HCT116 (cell line): ENCODE data around the gene DNAH7. TPM values are rescaled to one million over a fixed set of nuclear protein-coding genes. Genes with fewer than 3 reads are reported as not detected.

Source experiments
- ATAC-seq: fragments of 200-7000 bp; cut with Tn5 transposase; 2 replicates; pipeline ENCODE4 v1.9.1; 2020; ENCODE audit warnings: mild to moderate bottlenecking, moderate library complexity
- BruUV-seq: library from RNA; stranded (reverse); fragments of 400-500 nt; replicated peaks from 2 replicates; lab custom pipeline; 2021; lab: Mats Ljungman, UMichigan
- CTCF ChIA-PET: fragments of 300-600 bp; sonication (Branson Sonifier 250); formaldehyde crosslinking; loops from one replicate; lab custom pipeline; 2021; ENCODE audit warnings: antibody characterized with exemption; lab: Charles Lee
- POLR2A ChIA-PET: fragments of 300-600, 350-600 bp; sonication (Branson Sonifier 250); formaldehyde crosslinking; loops from one replicate; lab custom pipeline; 2021; ENCODE audit warnings: antibody characterized with exemption; lab: Charles Lee
- RAD21 ChIA-PET, 2 experiments: fragments of 300-600 bp; sonication (Branson Sonifier 250); formaldehyde crosslinking; loops; one replicate each; lab custom pipeline; 2023; ENCODE audit warnings: low total read pairs in 2 of 2; ENCODE audit not compliant: uncharacterized antibody in 2 of 2, unreplicated experiment in 2 of 2, low non-redundant PET in 1 of 2; lab: Charles Lee
- DNase-seq: peaks from one replicate; pipeline ENCODE4 v3.0.0-alpha.2; 2010; ENCODE audit warnings: low read depth, low spot score
- H2AFZ ChIP-seq: fragments of 200-600 bp; shearing (Covaris generic), sonication (generic); 2 replicates; pipeline ENCODE4 v1.6.1; 2017; ENCODE audit warnings: low read depth, mixed run types, mixed read lengths, antibody characterized with exemption, low read length; ENCODE audit not compliant: poor library complexity, severe bottlenecking
- H3K27ac ChIP-seq: 2 replicates; pipeline ENCODE4 v1.5.1; 2012; ENCODE audit warnings: low read depth, low read length
- H3K27me3 ChIP-seq: fragments of 200-600 bp; sonication (generic); 2 replicates; pipeline ENCODE4 v1.6.1; 2016; ENCODE audit warnings: mixed run types, low read length, mixed read lengths; ENCODE audit not compliant: insufficient read depth
- H3K36me3 ChIP-seq, 2 experiments: fragments of 200-500 bp in 1 of 2; fragments of 200-600 bp in 1 of 2; sonication (Bioruptor generic) in 1 of 2; sonication (generic) in 1 of 2; 2 replicates each; pipeline versions ENCODE4 v1.5.1 to v1.6.1; 2014 to 2016; ENCODE audit warnings: low read length in 2 of 2, inconsistent platforms in 1 of 2, mixed read lengths in 1 of 2, mixed run types in 1 of 2; ENCODE audit not compliant: insufficient read depth in 2 of 2, control insufficient read depth in 1 of 2
- H3K4me1 ChIP-seq, 2 experiments: fragments of 200-600 bp in 1 of 2; sonication (generic) in 1 of 2; 2 replicates each; pipeline versions ENCODE4 v1.5.1 to v1.6.1; 2012 to 2017; ENCODE audit warnings: low read length in 2 of 2, inconsistent platforms in 1 of 2, mild to moderate bottlenecking in 1 of 2, mixed read lengths in 1 of 2, mixed run types in 1 of 2, moderate library complexity in 1 of 2; ENCODE audit not compliant: insufficient read depth in 2 of 2, control insufficient read depth in 1 of 2
- H3K4me2 ChIP-seq: fragments of 200-600 bp; sonication (generic); 2 replicates; pipeline ENCODE4 v1.6.1; 2017; ENCODE audit warnings: mixed run types, low read length, mixed read lengths
- H3K4me3 ChIP-seq, 2 experiments: fragments of 200-600 bp in 1 of 2; sonication (generic) in 1 of 2; replicated peaks in 1 of 2; 2 replicates each; pipeline ENCODE4 v1.5.1; 2011 to 2016; ENCODE audit warnings: low read length in 2 of 2, control low read depth in 1 of 2, low read depth in 1 of 2, mild to moderate bottlenecking in 1 of 2, mixed read lengths in 1 of 2, mixed run types in 1 of 2
- H3K79me2 ChIP-seq: fragments of 200-600 bp; sonication (generic); 2 replicates; pipeline ENCODE4 v1.6.1; 2017; ENCODE audit warnings: mild to moderate bottlenecking, mixed run types, low read length, moderate library complexity, mixed read lengths; ENCODE audit not compliant: insufficient read depth
- H3K9ac ChIP-seq: fragments of 200-600 bp; sonication (generic); 2 replicates; pipeline ENCODE4 v1.6.1; 2016; ENCODE audit warnings: low read length, mixed read lengths
- H3K9me2 ChIP-seq: fragments of 200-600 bp; sonication (generic), shearing (Covaris generic); 2 replicates; pipeline ENCODE4 v1.6.1; 2017; ENCODE audit warnings: mixed run types, mild to moderate bottlenecking, moderate library complexity; ENCODE audit not compliant: insufficient read depth
- H3K9me3 ChIP-seq, 2 experiments: fragments of 200-500 bp in 1 of 2; fragments of 200-600 bp in 1 of 2; sonication (Bioruptor generic) in 1 of 2; sonication (generic) in 1 of 2; 2 replicates each; pipeline ENCODE4 v1.6.1; 2014 to 2017; ENCODE audit warnings: low read length in 2 of 2, mixed read lengths in 2 of 2, inconsistent platforms in 1 of 2, low read depth in 1 of 2, mild to moderate bottlenecking in 1 of 2, mixed run types in 1 of 2, moderate library complexity in 1 of 2; ENCODE audit not compliant: control insufficient read depth in 1 of 2, insufficient read depth in 1 of 2
- H4K20me1 ChIP-seq: fragments of 200-600 bp; sonication (generic), shearing (Covaris generic); 2 replicates; pipeline ENCODE4 v1.6.1; 2017; ENCODE audit warnings: mixed run types, mild to moderate bottlenecking, moderate library complexity; ENCODE audit not compliant: insufficient read depth
- CBX3 ChIP-seq: IDR thresholded peaks from 2 replicates; pipeline ENCODE4 v1.6.1; 2012; ENCODE audit warnings: low read depth
- CTCF ChIP-seq, 3 experiments: fragments of 200-600 bp in 1 of 3; sonication (generic) in 1 of 3; IDR thresholded peaks in 2 of 3; conservative IDR thresholded peaks in 1 of 3; 2 replicates each; pipeline ENCODE4 v1.5.1; 2012 to 2017; ENCODE audit warnings: low read depth in 2 of 3, low read length in 2 of 3, antibody characterized with exemption in 1 of 3, borderline replicate concordance in 1 of 3, control low read depth in 1 of 3, mild to moderate bottlenecking in 1 of 3, mixed read lengths in 1 of 3, mixed run types in 1 of 3, moderate library complexity in 1 of 3; ENCODE audit not compliant: insufficient read depth in 1 of 3
- EZH2 ChIP-seq: fragments of 200-600 bp; sonication (generic); IDR thresholded peaks from 2 replicates; pipeline ENCODE4 v1.6.1; 2017; ENCODE audit warnings: antibody characterized with exemption, mixed run types
- FOSL1 ChIP-seq: IDR thresholded peaks from 2 replicates; pipeline ENCODE4 v1.6.1; 2012; ENCODE audit warnings: low read depth
- REST ChIP-seq: IDR thresholded peaks from 2 replicates; pipeline ENCODE4 v1.6.1; 2012; ENCODE audit warnings: low read depth
- SIN3A ChIP-seq: IDR thresholded peaks from 2 replicates; pipeline ENCODE4 v1.6.1; 2012; ENCODE audit warnings: low read depth
- YY1 ChIP-seq: IDR thresholded peaks from 2 replicates; pipeline ENCODE4 v1.6.1; 2011; ENCODE audit warnings: low read length, low read depth, moderate library complexity, mild to moderate bottlenecking; ENCODE audit not compliant: insufficient replicate concordance; ENCODE audit errors: extremely low read depth
- ZBTB33 ChIP-seq: IDR thresholded peaks from 2 replicates; pipeline ENCODE4 v1.6.1; 2011; ENCODE audit warnings: mild to moderate bottlenecking, low read length, moderate library complexity; ENCODE audit not compliant: insufficient replicate concordance; ENCODE audit errors: extremely low read depth
- ZFX ChIP-seq: fragments of 450-650 bp; IDR thresholded peaks from 2 replicates; pipeline ENCODE4 v1.6.1; 2017
- intact Hi-C: fragments of 100-400 bp; cut with micrococcal nuclease; formaldehyde crosslinking; loops from 2 replicates; pipeline ENCODE4 v1.10.0; 2022
- total RNA-seq: library from RNA; stranded (reverse); gene quantifications from one replicate; pipeline ENCODE4 v1.2.1, GENCODE V29; 2021; ENCODE audit not compliant: unreplicated experiment

The DNAH7 gene
- total RNA-seq, 1 experiment from 2014 or later: not detected

GRCh38 chr2:196068271-196069209, at the start of gene DNAH7 (continued):
- TF ChIP-seq REST (no peak), SIN3A (no peak), EZH2 (no peak)

GRCh38 chr2:196117214-196117705, 48.6 kb upstream of the DNAH7 start:
- Histone ChIP-seq H3K9me3 (no peaks in the 10 kb centered on the region), H3K9me2 (no peaks in the 10 kb centered on the region), H2AFZ (no peak overlapping the region), H3K4me2 (no peak overlapping the region), H3K4me3 (no peak overlapping the region), H3K4me1 (peaks cover 0 to 4% of the 10 kb centered on the region in 2 experiments; a peak in 2 of 4 replicates), H3K9ac (no peak overlapping the region), H3K27ac (no peak overlapping the region), H4K20me1 (no peaks in the 10 kb centered on the region), H3K27me3 (no peaks in the 10 kb centered on the region), H3K36me3 (no peaks in the 10 kb centered on the region), H3K79me2 (no peaks in the 10 kb centered on the region)
- no peak for DNase-seq
- CTCF ChIA-PET: no interaction called here
- no TSS peak for BruUV-seq
- no peak for ATAC-seq
- POLR2A ChIA-PET: no interaction called here
- RAD21 ChIA-PET: no interaction called here
- intact Hi-C loops: no loop called here
- no peak for TF ChIP-seq ZFX
- TF ChIP-seq ZBTB33: no peak
- no peak for TF ChIP-seq YY1
- TF ChIP-seq FOSL1: no peak
- no peak for TF ChIP-seq REST
- no peak for TF ChIP-seq CBX3
- no peak for TF ChIP-seq CTCF (IDR thresholded peaks at IDR 0.05 in 2 of 3, conservative IDR thresholded peaks at IDR 0.05 in 1 of 3; ENCODE audit: borderline replicate concordance in 1 of 3, insufficient read depth in 1 of 3, low read depth in 2 of 3, low read length in 2 of 3)
